GM21526 (cell line): ENCODE results near the gene HVCN1.
A peak's percentile ranks its signal among the peaks of the same experiment; 100 is the strongest.
"Not testable (repeated sequence)": the region's sequence is repeated elsewhere in the genome, so short reads cannot be mapped to it uniquely, and the experiment has no call there.

Experiments
- ATAC-seq: cut with Tn5 transposase; IDR thresholded peaks from one replicate; pipeline ENCODE4 v1.9.1; 2021; ENCODE audit warnings: moderate library complexity; ENCODE audit not compliant: unreplicated experiment, low FRiP score

The HVCN1 gene

GRCh38 chr12:110668480-110669192 is 20.3 kb downstream of the HVCN1 start:
- ATAC-seq = no peak

- no peak for ATAC-seq
Measured at GRCh38 chr12:110667671-110668070, 21.2 kb downstream of the HVCN1 start.

GRCh38 chr12:110666892-110667291 is 22.0 kb downstream of the HVCN1 start:
- no peak for ATAC-seq

GRCh38 chr12:110661337-110661972 is 27.5 kb downstream of the HVCN1 start:
- ATAC-seq = peak; percentile 70

GRCh38 chr12:110658878-110659277 is 30.0 kb downstream of the HVCN1 start:
- no peak for ATAC-seq

- ATAC-seq = no peak
Measured at GRCh38 chr12:110658242-110658641, 30.7 kb downstream of the HVCN1 start.

GRCh38 chr12:110657747-110658146 is 31.2 kb downstream of the HVCN1 start:
- no peak for ATAC-seq

GRCh38 chr12:110656071-110656655 is 32.8 kb downstream of the HVCN1 start:
- no peak for ATAC-seq

GRCh38 chr12:110654238-110654637 is 34.7 kb downstream of the HVCN1 start:
- not testable (repeated sequence) for ATAC-seq

GRCh38 chr12:110649341-110649847 is 39.5 kb downstream of the HVCN1 start:
- no peak for ATAC-seq

GRCh38 chr12:110647631-110648040 is 41.3 kb downstream of the HVCN1 start:
- ATAC-seq = no peak

GRCh38 chr12:110641521-110641920 is 47.4 kb downstream of the HVCN1 start:
- ATAC-seq = no peak

GRCh38 chr12:110640275-110641025 is 48.5 kb downstream of the HVCN1 start:
- ATAC-seq = no peak

- ATAC-seq = no peak
Measured at GRCh38 chr12:110639336-110640141, 49.4 kb downstream of the HVCN1 start.

- ATAC-seq = no peak
Measured at GRCh38 chr12:110638796-110639195, 50.1 kb downstream of the HVCN1 start.

GRCh38 chr12:110637869-110638441 is 51.0 kb downstream of the HVCN1 start:
- ATAC-seq = no peak

GRCh38 chr12:110636516-110636915 is 52.4 kb downstream of the HVCN1 start:
- no peak for ATAC-seq

GRCh38 chr12:110635055-110635454 is 53.9 kb downstream of the HVCN1 start:
- no peak for ATAC-seq

- ATAC-seq = no peak
Measured at GRCh38 chr12:110627500-110628195, 61.3 kb downstream of the HVCN1 start.
